ENCODE results near the gene PADI1.

Gene PADI1

GRCh38 chr1:17274186-17275170 lies 69.5 kb downstream of the PADI1 start:
- Histone ChIP-seq H3K4me1 (ENCODE audit: low read length) (no peaks in the 10 kb centered on the region), H4K20me1 (ENCODE audit: insufficient read depth, low read length) (no peaks in the 10 kb centered on the region), H3K79me2 (ENCODE audit: low read length) (no peaks in the 10 kb centered on the region), H3K9ac (ENCODE audit: low read length) (no peak overlapping the region), H3K27me3 (ENCODE audit: low read depth, low read length) (no peaks in the 10 kb centered on the region), H3K27ac (ENCODE audit: low read length) (no peak overlapping the region), H3K36me3 (replicated peaks; ENCODE audit: low read depth, low read length) (no peaks in the 10 kb centered on the region), H2AFZ (ENCODE audit: low read depth, low read length) (no peak overlapping the region; the same call in 1 of the 2 replicates), H3K4me3 (ENCODE audit: low read length) (no peak overlapping the region), H3K9me3 (ENCODE audit: insufficient read depth, low read length) (no peaks in the 10 kb centered on the region), H3K4me2 (ENCODE audit: low read length) (no peak overlapping the region)
- TF ChIP-seq, protein P1, sequence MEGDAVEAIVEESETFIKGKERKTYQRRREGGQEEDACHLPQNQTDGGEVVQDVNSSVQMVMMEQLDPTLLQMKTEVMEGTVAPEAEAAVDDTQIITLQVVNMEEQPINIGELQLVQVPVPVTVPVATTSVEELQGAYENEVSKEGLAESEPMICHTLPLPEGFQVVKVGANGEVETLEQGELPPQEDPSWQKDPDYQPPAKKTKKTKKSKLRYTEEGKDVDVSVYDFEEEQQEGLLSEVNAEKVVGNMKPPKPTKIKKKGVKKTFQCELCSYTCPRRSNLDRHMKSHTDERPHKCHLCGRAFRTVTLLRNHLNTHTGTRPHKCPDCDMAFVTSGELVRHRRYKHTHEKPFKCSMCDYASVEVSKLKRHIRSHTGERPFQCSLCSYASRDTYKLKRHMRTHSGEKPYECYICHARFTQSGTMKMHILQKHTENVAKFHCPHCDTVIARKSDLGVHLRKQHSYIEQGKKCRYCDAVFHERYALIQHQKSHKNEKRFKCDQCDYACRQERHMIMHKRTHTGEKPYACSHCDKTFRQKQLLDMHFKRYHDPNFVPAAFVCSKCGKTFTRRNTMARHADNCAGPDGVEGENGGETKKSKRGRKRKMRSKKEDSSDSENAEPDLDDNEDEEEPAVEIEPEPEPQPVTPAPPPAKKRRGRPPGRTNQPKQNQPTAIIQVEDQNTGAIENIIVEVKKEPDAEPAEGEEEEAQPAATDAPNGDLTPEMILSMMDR (IDR thresholded peaks at IDR 0.05; ENCODE audit: low read depth, low read length): peak; percentile 66
- TF ChIP-seq EZH2phosphoT487 (IDR thresholded peaks at IDR 0.05; ENCODE audit: low read depth): no peak

DNA sequence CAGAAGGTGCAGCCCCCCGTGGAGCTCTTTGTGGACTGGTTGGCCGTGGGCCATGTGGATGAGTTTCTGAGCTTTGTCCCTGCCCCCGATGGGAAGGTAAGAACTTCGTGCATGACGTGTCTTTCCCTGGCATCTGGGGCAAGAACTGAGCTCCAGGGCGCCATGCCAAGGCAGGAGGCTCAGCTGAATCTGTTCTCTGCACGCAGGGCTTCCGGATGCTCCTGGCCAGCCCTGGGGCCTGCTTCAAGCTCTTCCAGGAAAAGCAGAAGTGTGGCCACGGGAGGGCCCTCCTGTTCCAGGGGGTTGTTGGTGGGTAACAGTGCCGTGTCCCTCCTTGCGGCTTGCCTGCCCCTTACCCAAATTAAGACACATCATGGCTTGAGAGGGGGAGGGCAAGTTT lies 71.6 kb downstream of the PADI1 start:
- Histone ChIP-seq H3K79me2 (ENCODE audit: low read length) (no peaks in the 10 kb centered on the region), H2AFZ (ENCODE audit: low read depth, low read length) (no peak overlapping the region), H3K4me2 (ENCODE audit: low read length) (no peak overlapping the region), H3K27me3 (ENCODE audit: low read depth, low read length) (no peaks in the 10 kb centered on the region), H3K9ac (ENCODE audit: low read length) (no peak overlapping the region), H3K4me1 (ENCODE audit: low read length) (no peaks in the 10 kb centered on the region), H4K20me1 (ENCODE audit: insufficient read depth, low read length) (no peaks in the 10 kb centered on the region), H3K9me3 (ENCODE audit: insufficient read depth, low read length) (no peaks in the 10 kb centered on the region), H3K36me3 (replicated peaks; ENCODE audit: low read depth, low read length) (no peaks in the 10 kb centered on the region), H3K27ac (ENCODE audit: low read length) (no peak overlapping the region), H3K4me3 (ENCODE audit: low read length) (no peak overlapping the region)
- TF ChIP-seq, protein P1 (IDR thresholded peaks at IDR 0.05; ENCODE audit: low read depth, low read length): no peak
- TF ChIP-seq EZH2phosphoT487 (IDR thresholded peaks at IDR 0.05; ENCODE audit: low read depth): no peak

- Histone ChIP-seq H3K79me2 (ENCODE audit: low read length) (no peaks in the 10 kb centered on the region), H3K27ac (ENCODE audit: low read length) (no peak overlapping the region), H3K4me2 (ENCODE audit: low read length) (no peak overlapping the region), H2AFZ (ENCODE audit: low read depth, low read length) (no peak overlapping the region), H3K4me3 (ENCODE audit: low read length) (no peak overlapping the region), H3K27me3 (ENCODE audit: low read depth, low read length) (no peaks in the 10 kb centered on the region), H3K9ac (ENCODE audit: low read length) (no peak overlapping the region), H3K4me1 (ENCODE audit: low read length) (no peaks in the 10 kb centered on the region; the same call in 1 of the 2 replicates), H4K20me1 (ENCODE audit: insufficient read depth, low read length) (no peaks in the 10 kb centered on the region), H3K36me3 (replicated peaks; ENCODE audit: low read depth, low read length) (no peaks in the 10 kb centered on the region), H3K9me3 (ENCODE audit: insufficient read depth, low read length) (no peaks in the 10 kb centered on the region)
- TF ChIP-seq, protein P1 (IDR thresholded peaks at IDR 0.05; ENCODE audit: low read depth, low read length): no peak
- no peak for TF ChIP-seq EZH2phosphoT487 (IDR thresholded peaks at IDR 0.05; ENCODE audit: low read depth)
These were observed 72.7 kb downstream of the PADI1 start for GRCh38 chr1:17277511-17278159.
